Measurements from ENCODE around the gene MYH10. TPM values are rescaled to one million over a fixed set of nuclear protein-coding genes. Genes with fewer than 3 reads are reported as not detected.
"Not testable (repeated sequence)": the region's sequence is repeated elsewhere in the genome, so short reads cannot be mapped to it uniquely, and the experiment has no call there.

The MYH10 gene
- total RNA-seq, 2 experiments from 2014 or later, result 7.7 to 8.1 TPM

DNA sequence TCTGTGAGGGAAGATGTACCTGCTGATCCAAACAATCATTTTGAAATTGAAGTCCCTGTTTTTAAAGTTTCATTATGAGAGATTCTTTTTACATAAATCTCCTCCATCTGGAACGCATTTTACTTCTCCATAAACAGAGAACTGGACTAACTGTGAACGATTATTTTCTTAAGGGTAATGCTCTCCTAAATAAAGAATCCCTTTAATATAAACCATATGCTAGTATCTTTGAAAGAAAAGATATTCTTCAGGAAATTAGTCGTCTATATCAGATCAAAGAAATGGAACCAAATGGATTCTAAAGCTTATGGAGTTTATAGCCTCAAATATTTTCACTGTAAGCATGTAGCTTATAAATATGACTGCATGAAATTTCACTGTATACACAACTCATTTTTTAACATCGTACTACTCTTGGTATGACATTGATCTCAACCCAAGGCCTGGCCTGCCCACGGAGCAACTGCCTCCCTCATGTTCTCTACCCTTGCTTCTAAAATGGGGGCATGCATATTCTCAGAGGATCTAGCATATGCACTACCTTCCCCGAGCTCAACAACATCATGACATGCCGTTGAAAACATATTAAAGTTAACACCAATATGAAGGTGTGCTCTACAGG, 66.4 kb downstream of the MYH10 start:
- Mint-ChIP-seq H3K4me1 (ENCODE audit: low read depth) (no peaks in the 10 kb centered on the region), H3K27me3 (ENCODE audit: low read depth) (peaks cover under 1% of the 10 kb centered on the region), H3K9me3 (ENCODE audit: insufficient read depth) (no peaks in the 10 kb centered on the region), H3K36me3 (ENCODE audit: low read depth) (no peaks in the 10 kb centered on the region), H3K4me3 (no peak overlapping the region), H3K27ac (no peak overlapping the region)
- ChIA-PET CTCF (interaction anchor here (0.6 to 1.1 kb wide), 2 partner anchors 18 to 222 kb away, joined by 3 to 4 read pairs; no protein-coding TSS in a partner anchor), POLR2A (no interaction called here)
- ATAC-seq (no peak), DNase-seq (no peak)

DNA sequence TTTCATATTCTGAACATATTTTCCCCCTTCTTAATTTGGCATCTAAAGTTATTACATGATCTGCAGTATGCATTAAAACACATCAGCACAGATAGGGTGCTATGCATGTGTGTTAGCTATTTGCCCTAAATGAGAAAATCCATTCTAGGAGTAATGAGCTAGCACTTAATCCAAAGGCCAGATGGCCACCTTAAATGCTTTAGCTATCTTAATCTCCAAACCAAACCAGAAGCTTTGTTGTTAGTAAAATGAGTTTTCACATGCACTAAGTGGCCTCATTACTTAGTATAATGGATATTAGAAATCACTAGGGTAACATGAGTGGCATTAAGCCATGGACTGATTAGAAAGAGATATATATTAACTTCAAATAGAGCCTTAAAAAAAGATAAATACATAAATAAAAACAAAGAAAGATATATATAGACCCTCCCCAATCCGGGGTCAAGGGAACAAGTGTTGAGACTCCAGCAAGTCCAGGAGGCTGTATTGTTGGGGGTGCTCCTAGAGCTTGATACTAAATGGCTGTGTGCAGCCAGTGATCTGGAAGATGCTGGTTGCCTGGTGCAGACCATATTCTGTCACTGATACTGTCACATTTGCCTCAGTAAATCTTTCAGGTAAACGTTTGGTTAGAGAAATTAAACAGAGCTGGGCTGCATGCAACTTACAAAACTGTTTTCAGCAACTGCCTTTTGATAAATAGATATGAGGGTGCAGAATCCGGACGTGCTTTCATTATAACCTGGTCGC, 67.3 kb downstream of the MYH10 start:
- no peaks in the 10 kb centered on the region for H3K36me3 Mint-ChIP-seq (ENCODE audit: low read depth)
- H3K9me3 Mint-ChIP-seq (ENCODE audit: insufficient read depth), result no peaks in the 10 kb centered on the region
- H3K4me3 Mint-ChIP-seq, result no peak overlapping the region
- POLR2A ChIA-PET, result no interaction called here
- ATAC-seq (no peak), DNase-seq (no peak)
- H3K27me3 Mint-ChIP-seq (ENCODE audit: low read depth), result peaks cover 2% of the 10 kb centered on the region
- no peak overlapping the region for H3K27ac Mint-ChIP-seq
- no peaks in the 10 kb centered on the region for H3K4me1 Mint-ChIP-seq (ENCODE audit: low read depth)
- CTCF ChIA-PET, result interaction anchor here (1.6 kb wide), 1 partner anchor 11 kb away, joined by 5 read pairs; no protein-coding TSS in a partner anchor

DNA sequence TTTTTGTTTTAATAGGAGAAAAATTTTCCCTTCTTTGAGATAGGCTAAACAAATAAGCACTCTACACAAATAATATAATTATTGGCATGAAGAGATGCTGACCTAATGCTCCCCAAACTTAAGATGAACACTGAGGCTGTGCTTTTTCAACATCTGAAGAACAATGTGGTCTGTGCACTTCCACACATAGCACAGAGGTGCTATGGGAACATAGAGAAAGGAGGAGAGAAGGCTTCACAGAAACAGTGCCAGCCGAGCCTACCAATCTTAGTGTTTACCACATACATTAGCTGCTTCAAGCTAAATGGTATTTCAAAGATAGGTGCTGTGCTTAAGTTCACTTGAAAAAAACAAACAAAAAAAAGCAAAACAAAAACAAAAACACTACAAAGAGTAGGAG, 72.4 kb downstream of the MYH10 start:
- Mint-ChIP-seq H3K9me3 (ENCODE audit: insufficient read depth) (no peaks in the 10 kb centered on the region), H3K4me1 (ENCODE audit: low read depth) (no peaks in the 10 kb centered on the region), H3K36me3 (ENCODE audit: low read depth) (no peaks in the 10 kb centered on the region), H3K27me3 (ENCODE audit: low read depth) (peaks cover 24% of the 10 kb centered on the region), H3K27ac (no peak overlapping the region), H3K4me3 (no peak overlapping the region)
- ChIA-PET POLR2A (no interaction called here), CTCF (interaction anchor here (1.2 to 2.0 kb wide), 2 partner anchors 23 to 36 kb away, joined by 3 to 5 read pairs; no protein-coding TSS in a partner anchor)
- ATAC-seq, result no peak
- no peak for DNase-seq

DNA sequence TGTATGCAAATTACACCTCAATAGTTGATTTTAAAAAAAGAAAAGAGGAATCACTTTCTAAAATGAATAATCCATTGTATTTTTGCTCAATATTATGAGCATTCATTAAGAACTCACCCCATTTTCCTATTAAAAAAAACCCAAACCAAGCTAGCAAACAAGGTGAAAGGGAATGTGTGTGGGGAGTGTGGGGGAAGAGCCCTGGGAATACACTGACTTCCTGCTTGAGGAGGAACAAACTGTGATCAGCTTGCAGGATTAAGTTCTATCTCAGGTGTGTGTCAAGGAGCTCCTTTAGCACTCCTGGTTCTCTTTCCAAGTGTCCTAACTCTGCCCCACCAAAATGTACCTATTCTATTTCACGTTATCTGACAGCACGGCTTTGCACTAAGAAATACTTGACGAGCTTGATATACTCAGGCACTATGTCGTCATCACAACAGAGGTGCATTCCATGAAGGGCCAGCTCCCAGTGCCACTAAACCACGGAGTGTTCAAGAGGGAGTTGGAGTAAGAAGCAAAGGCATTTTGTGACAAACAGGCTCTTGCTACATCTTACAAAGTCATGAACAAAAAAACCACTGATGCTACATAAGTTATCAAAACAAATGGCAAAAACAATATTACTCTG, 73.2 kb downstream of the MYH10 start:
- Mint-ChIP-seq H3K4me3 (no peak overlapping the region), H3K27ac (no peak overlapping the region), H3K4me1 (ENCODE audit: low read depth) (no peaks in the 10 kb centered on the region), H3K9me3 (ENCODE audit: insufficient read depth) (no peaks in the 10 kb centered on the region), H3K36me3 (ENCODE audit: low read depth) (no peaks in the 10 kb centered on the region), H3K27me3 (ENCODE audit: low read depth) (peaks cover 24% of the 10 kb centered on the region)
- DNase-seq, result no peak
- ChIA-PET POLR2A (no interaction called here), CTCF (interaction anchor here (1.2 to 2.0 kb wide), 2 partner anchors 22 to 174 kb away, joined by 3 to 5 read pairs; no protein-coding TSS in a partner anchor)
- ATAC-seq, result no peak

DNA sequence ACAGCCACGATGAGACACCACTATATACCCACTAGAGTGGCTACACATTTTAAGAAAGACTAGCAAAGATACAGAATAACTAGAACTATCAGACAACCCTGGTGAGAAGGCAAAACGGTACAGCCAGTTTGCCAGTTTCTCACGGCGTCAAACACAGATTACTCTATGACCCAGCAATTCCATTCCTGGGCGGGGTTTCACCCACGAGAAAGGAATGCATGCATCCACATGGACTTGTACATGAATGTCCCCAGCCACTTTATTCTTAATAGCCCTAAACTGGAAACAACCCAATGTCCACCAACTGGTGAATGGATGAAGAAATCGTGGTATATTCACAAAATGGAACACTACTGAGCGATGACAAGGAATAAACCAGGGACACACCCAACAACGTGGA, 74.5 kb downstream of the MYH10 start:
- Mint-ChIP-seq H3K4me3 (no peak overlapping the region), H3K27ac (no peak overlapping the region), H3K27me3 (ENCODE audit: low read depth) (peaks cover 24% of the 10 kb centered on the region), H3K36me3 (ENCODE audit: low read depth) (no peaks in the 10 kb centered on the region), H3K4me1 (ENCODE audit: low read depth) (no peaks in the 10 kb centered on the region), H3K9me3 (ENCODE audit: insufficient read depth) (no peaks in the 10 kb centered on the region)
- CTCF ChIA-PET, result no interaction called here
- DNase-seq (no peak), ATAC-seq (no peak)
- POLR2A ChIA-PET, result no interaction called here

DNA sequence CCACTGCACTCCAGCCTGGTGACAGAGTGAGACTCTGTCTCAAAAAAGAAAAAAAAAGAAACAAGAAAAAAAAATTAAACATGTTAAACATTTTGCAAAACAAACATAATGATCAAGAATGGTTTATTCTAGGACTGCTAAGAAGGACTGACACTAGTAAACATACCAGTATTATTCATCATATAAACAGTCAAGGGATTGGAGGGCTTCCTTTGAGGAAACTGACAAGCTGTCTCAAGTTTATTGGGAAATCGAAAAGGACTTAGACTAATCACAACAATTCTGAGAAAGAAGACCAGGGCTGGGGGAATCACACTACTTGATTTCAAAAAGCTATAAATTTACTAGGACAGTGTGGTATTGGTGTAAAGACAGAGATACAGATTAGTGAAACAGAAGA, 75.5 kb downstream of the MYH10 start:
- no peaks in the 10 kb centered on the region for H3K9me3 Mint-ChIP-seq (ENCODE audit: insufficient read depth)
- H3K36me3 Mint-ChIP-seq (ENCODE audit: low read depth), result no peaks in the 10 kb centered on the region
- DNase-seq (no peak), ATAC-seq (no peak)
- peaks cover 24% of the 10 kb centered on the region for H3K27me3 Mint-ChIP-seq (ENCODE audit: low read depth)
- no peaks in the 10 kb centered on the region for H3K4me1 Mint-ChIP-seq (ENCODE audit: low read depth)
- ChIA-PET CTCF (no interaction called here), POLR2A (interaction anchor here (1.1 kb wide), 1 partner anchor 120 kb away, joined by 3 read pairs; the partner anchor contains the start of gene NDEL1)
- H3K27ac Mint-ChIP-seq, result no peak overlapping the region
- H3K4me3 Mint-ChIP-seq, result no peak overlapping the region

DNA sequence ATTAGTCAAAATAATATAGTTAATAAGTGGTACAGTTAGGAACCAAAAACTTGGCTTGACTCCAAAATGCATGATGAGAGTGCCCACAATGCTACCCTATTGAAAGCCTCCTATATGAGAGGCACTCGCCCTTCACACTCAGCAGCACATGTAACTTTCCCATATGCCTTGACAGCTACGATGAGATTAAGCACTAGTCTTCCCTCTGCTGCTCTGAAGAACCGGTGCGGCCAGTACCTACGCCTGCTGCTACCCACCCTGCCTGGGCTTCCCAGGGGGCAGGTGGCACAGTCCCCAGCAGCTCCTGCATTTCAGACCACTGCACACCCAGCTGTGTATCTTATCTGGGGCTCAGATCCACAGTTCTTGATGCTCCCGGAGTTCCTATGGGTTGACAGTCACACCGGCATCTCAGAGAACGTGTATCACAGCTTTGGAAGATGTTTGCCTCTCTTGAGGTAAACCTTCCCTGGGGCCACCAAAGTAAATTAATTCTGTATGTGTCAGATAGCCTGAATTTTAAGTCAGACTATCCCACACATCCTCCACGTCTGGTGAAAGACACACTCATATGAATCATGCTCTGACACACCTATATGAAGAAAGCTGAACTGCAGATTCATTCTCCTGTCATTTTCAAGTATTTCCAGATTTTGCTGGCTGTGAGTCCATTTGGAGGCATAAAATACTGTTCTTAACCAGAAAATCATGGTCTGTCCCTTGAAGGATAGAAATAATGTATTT, 77.8 kb downstream of the MYH10 start:
- H3K27ac Mint-ChIP-seq, result no peak overlapping the region
- DNase-seq (no peak), ATAC-seq (no peak)
- no peaks in the 10 kb centered on the region for H3K9me3 Mint-ChIP-seq (ENCODE audit: insufficient read depth)
- CTCF ChIA-PET, result interaction anchor here (1.8 kb wide), 1 partner anchor 10 kb away, joined by 5 read pairs; no protein-coding TSS in a partner anchor
- POLR2A ChIA-PET, result no interaction called here
- H3K36me3 Mint-ChIP-seq (ENCODE audit: low read depth), result no peaks in the 10 kb centered on the region
- H3K27me3 Mint-ChIP-seq (ENCODE audit: low read depth), result peaks cover 20% of the 10 kb centered on the region
- no peak overlapping the region for H3K4me3 Mint-ChIP-seq
- no peaks in the 10 kb centered on the region for H3K4me1 Mint-ChIP-seq (ENCODE audit: low read depth)

DNA sequence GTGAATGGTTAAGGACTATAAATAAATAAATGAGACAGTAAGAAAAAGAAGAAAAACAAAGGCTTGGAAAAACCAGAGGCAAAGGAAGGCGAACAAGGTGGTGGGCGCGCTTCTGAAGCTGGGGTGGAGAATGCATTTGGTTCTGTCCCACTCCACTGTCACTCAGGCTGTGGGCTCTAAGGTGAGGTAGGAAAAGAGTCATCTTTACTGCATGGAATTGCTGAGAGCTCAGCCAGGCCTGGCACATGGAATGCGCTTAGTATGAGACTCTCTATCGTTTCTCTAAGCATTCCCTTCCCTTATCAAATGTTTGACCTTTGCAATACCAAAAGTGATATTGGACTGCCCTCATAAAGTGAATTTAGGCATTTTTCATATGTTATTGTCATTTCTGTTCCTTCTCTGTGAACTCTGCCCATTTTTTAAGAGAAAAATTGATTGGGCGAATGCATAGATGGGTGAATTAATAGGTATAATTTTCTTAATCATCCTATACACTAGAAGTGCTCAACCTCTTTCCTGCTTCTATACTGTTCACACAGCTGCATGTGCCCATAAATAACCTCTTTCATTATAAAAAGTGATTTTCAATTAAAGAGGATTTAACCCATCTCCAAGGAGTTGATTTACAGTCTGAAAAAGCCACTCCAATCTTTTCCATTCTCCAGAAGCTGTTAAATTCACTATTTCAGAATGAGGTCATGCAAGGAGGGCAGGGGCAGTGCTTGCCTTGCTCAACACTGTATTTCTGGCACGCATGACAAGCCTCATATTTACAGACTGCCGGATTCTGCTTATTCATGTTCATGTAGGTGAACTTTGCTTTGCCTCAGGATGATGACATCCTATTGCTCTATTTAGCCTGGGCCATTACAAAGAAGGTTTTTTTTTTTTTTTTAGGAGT, 87.7 kb downstream of the MYH10 start:
- H3K27me3 Mint-ChIP-seq (ENCODE audit: low read depth), result no peaks in the 10 kb centered on the region
- H3K36me3 Mint-ChIP-seq (ENCODE audit: low read depth), result no peaks in the 10 kb centered on the region
- POLR2A ChIA-PET, result no interaction called here
- no peak overlapping the region for H3K4me3 Mint-ChIP-seq
- H3K4me1 Mint-ChIP-seq (ENCODE audit: low read depth), result no peaks in the 10 kb centered on the region
- no peak for ATAC-seq
- no peak for DNase-seq
- CTCF ChIA-PET, result no interaction called here
- H3K9me3 Mint-ChIP-seq (ENCODE audit: insufficient read depth), result no peaks in the 10 kb centered on the region
- H3K27ac Mint-ChIP-seq, result no peak overlapping the region

DNA sequence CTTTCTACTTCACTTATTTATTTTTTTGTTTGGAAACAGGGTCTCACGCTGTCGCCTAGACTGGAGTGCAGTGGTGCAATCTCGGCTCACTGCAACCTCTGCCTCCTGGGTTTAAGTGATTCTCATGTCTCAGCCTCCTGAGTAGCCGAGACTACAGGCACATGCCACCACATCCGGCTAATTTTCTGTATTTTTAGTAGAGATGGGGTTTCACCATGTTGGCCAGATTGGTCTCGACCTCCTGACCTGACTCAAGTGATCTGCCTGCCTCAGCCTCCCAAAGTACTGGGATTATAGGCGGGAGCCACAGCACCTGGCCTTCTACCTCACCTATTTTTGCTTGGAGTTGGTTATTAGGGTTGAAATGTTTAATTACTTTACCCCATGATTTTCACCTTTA, 90.5 kb downstream of the MYH10 start:
- DNase-seq; CTCF ChIA-PET; POLR2A ChIA-PET; ATAC-seq; H3K36me3 Mint-ChIP-seq (ENCODE audit: low read depth); H3K27me3 Mint-ChIP-seq (ENCODE audit: low read depth); H3K27ac Mint-ChIP-seq; H3K4me3 Mint-ChIP-seq; H3K4me1 Mint-ChIP-seq (ENCODE audit: low read depth); H3K9me3 Mint-ChIP-seq (ENCODE audit: insufficient read depth): not testable (repeated sequence)

DNA sequence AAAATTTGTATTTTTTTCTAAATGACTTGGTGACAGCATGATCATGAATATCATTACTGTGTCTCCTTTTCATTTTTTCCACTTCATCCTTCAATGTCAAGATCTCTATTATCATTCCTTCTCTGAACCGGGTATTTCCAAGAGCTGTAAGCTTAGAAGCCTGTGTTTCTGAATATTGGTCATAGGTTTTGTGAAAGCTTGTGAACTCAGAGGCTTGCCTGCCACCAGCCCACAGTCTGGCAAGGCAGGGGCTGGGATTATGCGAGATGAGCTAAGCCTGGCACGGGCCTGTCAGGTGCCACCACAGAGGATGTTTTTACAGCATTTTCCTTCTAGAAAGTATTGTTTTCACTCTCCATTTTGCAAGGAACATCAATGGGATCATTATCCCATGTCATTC, 92.8 kb downstream of the MYH10 start:
- Mint-ChIP-seq H3K27ac (no peak overlapping the region), H3K4me1 (ENCODE audit: low read depth) (no peaks in the 10 kb centered on the region), H3K36me3 (ENCODE audit: low read depth) (no peaks in the 10 kb centered on the region), H3K27me3 (ENCODE audit: low read depth) (no peaks in the 10 kb centered on the region), H3K4me3 (no peak overlapping the region), H3K9me3 (ENCODE audit: insufficient read depth) (no peaks in the 10 kb centered on the region)
- ATAC-seq (no peak), DNase-seq (no peak)
- POLR2A ChIA-PET, result interaction anchor here (1.6 kb wide), 1 partner anchor 43 kb away, joined by 4 read pairs; no protein-coding TSS in a partner anchor
- CTCF ChIA-PET, result interaction anchor here (1.2 to 1.6 kb wide), 2 partner anchors 13 to 127 kb away, joined by 4 to 5 read pairs; no protein-coding TSS in a partner anchor

Data from activated CD8-positive, alpha-beta T cell treated with anti-CD3 and anti-CD28 coated beads, Interleukin-2, amount 10 ng/mL, durations not matched to agents 7 days and 5 days (primary cell).